Measurements from ENCODE around the gene HNRNPH1. TPM values are rescaled to one million over a fixed set of nuclear protein-coding genes. Genes with fewer than 3 reads are reported as not detected.
A peak's percentile ranks its signal among the peaks of the same experiment; 100 is the strongest.

HNRNPH1 gene
- total and polyA plus RNA-seq, 2 of the 13 experiments (the other 11 are each of a cell fraction or from before 2014, with no cell fraction given): 382 to 1,064 TPM

DNA sequence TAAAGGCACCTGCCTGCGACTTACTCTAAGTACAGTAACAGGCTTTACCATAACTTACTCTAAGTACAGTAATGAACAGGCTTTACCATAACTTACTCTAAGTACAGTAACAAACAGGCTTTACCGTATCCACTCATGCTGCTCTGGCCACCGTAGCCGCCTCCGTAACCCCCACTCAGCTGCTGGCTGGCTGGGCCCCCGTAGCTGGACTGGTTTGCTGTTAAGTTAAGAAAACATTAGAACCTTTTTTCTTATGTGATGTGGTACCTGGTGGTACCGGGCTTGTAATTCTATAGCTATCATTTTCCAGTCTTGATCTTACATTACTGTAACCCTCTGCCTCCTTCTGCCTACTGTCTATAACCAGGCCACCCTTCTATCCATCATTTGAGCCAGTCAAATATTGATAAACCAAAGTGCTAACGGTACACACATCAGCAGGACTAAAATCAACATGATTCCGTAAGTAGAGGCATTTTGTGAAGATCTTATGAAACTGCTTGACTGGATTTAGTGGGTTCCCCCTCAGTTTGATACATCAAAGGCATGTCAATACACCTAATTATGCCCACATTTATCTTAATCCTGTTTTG lies 7.4 kb downstream of the HNRNPH1 start:
- no peak for FAIRE-seq
- Histone ChIP-seq H3K9me3 (ENCODE audit: low read length) (no peaks in the 10 kb centered on the region), H3K79me2 (ENCODE audit: insufficient read depth, low read length) (peaks cover 56% of the 10 kb centered on the region), H3K4me1 (ENCODE audit: insufficient read depth, low read length) (peaks cover 95% of the 10 kb centered on the region), H3K36me3 (replicated peaks in 1 of 2; ENCODE audit: control insufficient read depth in 1 of 2, insufficient read depth in 2 of 2, low read length in 2 of 2) (peaks cover 24 to 84% of the 10 kb centered on the region in 2 experiments), H3K4me2 (ENCODE audit: low read depth, low read length) (0 out of 2 replicates have a peak overlapping the region, but pooled peaks have one; percentile 2), H4K20me1 (ENCODE audit: insufficient read depth, low read length) (peaks cover 91% of the 10 kb centered on the region), H3K27me3 (ENCODE audit: control insufficient read depth in 1 of 2, insufficient read depth in 2 of 2, low read length in 2 of 2) (no peaks in the 10 kb centered on the region), H2AFZ (ENCODE audit: low read length) (no peak overlapping the region), H3K4me3 (replicated peaks in 1 of 3; ENCODE audit: insufficient read depth in 1 of 3, low read depth in 2 of 3, low read length in 3 of 3) (no peak overlapping the region), H3K27ac (ENCODE audit: extremely low read length, insufficient read depth, low read length) (no peak overlapping the region), H3K9ac (ENCODE audit: insufficient read depth, low read depth, low read length) (no peak overlapping the region)
- 91% methylated on average over 9 of the region's 9 CpGs for WGBS (ENCODE audit: low lambda C conversion rate)
- ChIA-PET POLR2A (interaction anchor here (6.5 kb wide), 1 partner anchor 8 kb away, joined by 102 read pairs; the partner anchor contains the start of gene HNRNPH1), CTCF (ENCODE audit: low intra/inter-chr PET ratio, low total read pairs) (no interaction called here)
- no TSS peak for BruUV-seq (replicated peaks)
- intact Hi-C loops (cut with micrococcal nuclease; ENCODE audit: unreplicated experiment) (no loop called here), in situ Hi-C loops (cut with HindIII; ENCODE audit: extremely low pct_ligation_motif_present, low pct_unique_long_range_greater_than_20kb) (no loop called here)
- ATAC-seq: no peak
- DNase-seq (ENCODE audit: low spot score): no peak
- no peak for TF ChIP-seq ZNF225 (CRISPR knock-in tag; IDR thresholded peaks at IDR 0.05)
- peak; percentile 91 for TF ChIP-seq RBM22 (optimal IDR thresholded peaks at IDR 0.05; ENCODE audit: low read length)
- 0 out of 2 replicates have a peak, but pooled peaks have one; percentile 37 for TF ChIP-seq POLR2AphosphoS2 (IDR thresholded peaks at IDR 0.05; ENCODE audit: low read depth, low read length)
- TF ChIP-seq, protein P1, sequence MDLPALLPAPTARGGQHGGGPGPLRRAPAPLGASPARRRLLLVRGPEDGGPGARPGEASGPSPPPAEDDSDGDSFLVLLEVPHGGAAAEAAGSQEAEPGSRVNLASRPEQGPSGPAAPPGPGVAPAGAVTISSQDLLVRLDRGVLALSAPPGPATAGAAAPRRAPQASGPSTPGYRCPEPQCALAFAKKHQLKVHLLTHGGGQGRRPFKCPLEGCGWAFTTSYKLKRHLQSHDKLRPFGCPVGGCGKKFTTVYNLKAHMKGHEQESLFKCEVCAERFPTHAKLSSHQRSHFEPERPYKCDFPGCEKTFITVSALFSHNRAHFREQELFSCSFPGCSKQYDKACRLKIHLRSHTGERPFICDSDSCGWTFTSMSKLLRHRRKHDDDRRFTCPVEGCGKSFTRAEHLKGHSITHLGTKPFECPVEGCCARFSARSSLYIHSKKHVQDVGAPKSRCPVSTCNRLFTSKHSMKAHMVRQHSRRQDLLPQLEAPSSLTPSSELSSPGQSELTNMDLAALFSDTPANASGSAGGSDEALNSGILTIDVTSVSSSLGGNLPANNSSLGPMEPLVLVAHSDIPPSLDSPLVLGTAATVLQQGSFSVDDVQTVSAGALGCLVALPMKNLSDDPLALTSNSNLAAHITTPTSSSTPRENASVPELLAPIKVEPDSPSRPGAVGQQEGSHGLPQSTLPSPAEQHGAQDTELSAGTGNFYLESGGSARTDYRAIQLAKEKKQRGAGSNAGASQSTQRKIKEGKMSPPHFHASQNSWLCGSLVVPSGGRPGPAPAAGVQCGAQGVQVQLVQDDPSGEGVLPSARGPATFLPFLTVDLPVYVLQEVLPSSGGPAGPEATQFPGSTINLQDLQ (CRISPR knock-in tag; IDR thresholded peaks at IDR 0.05): no peak
- TF ChIP-seq BHLHE40 (IDR thresholded peaks at IDR 0.05; ENCODE audit: low read length): no peak
- no peak for TF ChIP-seq ZNF772 (CRISPR knock-in tag; IDR thresholded peaks at IDR 0.05)
- no peak for TF ChIP-seq GABPA (IDR thresholded peaks at IDR 0.05; ENCODE audit: low read depth, low read length)
- TF ChIP-seq GABPA (CRISPR knock-in tag; IDR thresholded peaks at IDR 0.05; ENCODE audit: low read depth): no peak
- peak; percentile 60 for TF ChIP-seq RBFOX2 (IDR thresholded peaks at IDR 0.05; ENCODE audit: low read depth, low read length)
- TF ChIP-seq, protein P2, sequence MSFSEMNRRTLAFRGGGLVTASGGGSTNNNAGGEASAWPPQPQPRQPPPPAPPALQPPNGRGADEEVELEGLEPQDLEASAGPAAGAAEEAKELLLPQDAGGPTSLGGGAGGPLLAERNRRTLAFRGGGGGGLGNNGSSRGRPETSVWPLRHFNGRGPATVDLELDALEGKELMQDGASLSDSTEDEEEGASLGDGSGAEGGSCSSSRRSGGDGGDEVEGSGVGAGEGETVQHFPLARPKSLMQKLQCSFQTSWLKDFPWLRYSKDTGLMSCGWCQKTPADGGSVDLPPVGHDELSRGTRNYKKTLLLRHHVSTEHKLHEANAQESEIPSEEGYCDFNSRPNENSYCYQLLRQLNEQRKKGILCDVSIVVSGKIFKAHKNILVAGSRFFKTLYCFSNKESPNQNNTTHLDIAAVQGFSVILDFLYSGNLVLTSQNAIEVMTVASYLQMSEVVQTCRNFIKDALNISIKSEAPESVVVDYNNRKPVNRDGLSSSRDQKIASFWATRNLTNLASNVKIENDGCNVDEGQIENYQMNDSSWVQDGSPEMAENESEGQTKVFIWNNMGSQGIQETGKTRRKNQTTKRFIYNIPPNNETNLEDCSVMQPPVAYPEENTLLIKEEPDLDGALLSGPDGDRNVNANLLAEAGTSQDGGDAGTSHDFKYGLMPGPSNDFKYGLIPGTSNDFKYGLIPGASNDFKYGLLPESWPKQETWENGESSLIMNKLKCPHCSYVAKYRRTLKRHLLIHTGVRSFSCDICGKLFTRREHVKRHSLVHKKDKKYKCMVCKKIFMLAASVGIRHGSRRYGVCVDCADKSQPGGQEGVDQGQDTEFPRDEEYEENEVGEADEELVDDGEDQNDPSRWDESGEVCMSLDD (CRISPR knock-in tag; IDR thresholded peaks at IDR 0.05; ENCODE audit: borderline replicate concordance): no peak
- peak; percentile 55 for TF ChIP-seq POLR2AphosphoS5 (IDR thresholded peaks at IDR 0.05; ENCODE audit: low read depth, low read length)
- no peak for TF ChIP-seq BORCS8-MEF2B (CRISPR knock-in tag; IDR thresholded peaks at IDR 0.05)
- TF ChIP-seq ZNF709 (CRISPR knock-in tag; IDR thresholded peaks at IDR 0.05): no peak
- no peak for TF ChIP-seq KAT7 (CRISPR knock-in tag; IDR thresholded peaks at IDR 0.05; ENCODE audit: borderline replicate concordance)
- TF ChIP-seq, protein P3, sequence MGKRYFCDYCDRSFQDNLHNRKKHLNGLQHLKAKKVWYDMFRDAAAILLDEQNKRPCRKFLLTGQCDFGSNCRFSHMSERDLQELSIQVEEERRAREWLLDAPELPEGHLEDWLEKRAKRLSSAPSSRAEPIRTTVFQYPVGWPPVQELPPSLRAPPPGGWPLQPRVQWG (CRISPR knock-in tag; IDR thresholded peaks at IDR 0.05; ENCODE audit: borderline replicate concordance, low read depth): no peak
- TF ChIP-seq SP140L (CRISPR knock-in tag; IDR thresholded peaks at IDR 0.05; ENCODE audit: borderline replicate concordance): no peak
- TF ChIP-seq, protein P4, sequence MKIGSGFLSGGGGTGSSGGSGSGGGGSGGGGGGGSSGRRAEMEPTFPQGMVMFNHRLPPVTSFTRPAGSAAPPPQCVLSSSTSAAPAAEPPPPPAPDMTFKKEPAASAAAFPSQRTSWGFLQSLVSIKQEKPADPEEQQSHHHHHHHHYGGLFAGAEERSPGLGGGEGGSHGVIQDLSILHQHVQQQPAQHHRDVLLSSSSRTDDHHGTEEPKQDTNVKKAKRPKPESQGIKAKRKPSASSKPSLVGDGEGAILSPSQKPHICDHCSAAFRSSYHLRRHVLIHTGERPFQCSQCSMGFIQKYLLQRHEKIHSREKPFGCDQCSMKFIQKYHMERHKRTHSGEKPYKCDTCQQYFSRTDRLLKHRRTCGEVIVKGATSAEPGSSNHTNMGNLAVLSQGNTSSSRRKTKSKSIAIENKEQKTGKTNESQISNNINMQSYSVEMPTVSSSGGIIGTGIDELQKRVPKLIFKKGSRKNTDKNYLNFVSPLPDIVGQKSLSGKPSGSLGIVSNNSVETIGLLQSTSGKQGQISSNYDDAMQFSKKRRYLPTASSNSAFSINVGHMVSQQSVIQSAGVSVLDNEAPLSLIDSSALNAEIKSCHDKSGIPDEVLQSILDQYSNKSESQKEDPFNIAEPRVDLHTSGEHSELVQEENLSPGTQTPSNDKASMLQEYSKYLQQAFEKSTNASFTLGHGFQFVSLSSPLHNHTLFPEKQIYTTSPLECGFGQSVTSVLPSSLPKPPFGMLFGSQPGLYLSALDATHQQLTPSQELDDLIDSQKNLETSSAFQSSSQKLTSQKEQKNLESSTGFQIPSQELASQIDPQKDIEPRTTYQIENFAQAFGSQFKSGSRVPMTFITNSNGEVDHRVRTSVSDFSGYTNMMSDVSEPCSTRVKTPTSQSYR (CRISPR knock-in tag; IDR thresholded peaks at IDR 0.05; ENCODE audit: borderline replicate concordance): no peak

Data from HepG2 (cell line).